DMS53 treated with DMSO at 0.1 percent for 48 hours (cell line): ENCODE results near the gene GPR132.
A peak's percentile ranks its signal among the peaks of the same experiment; 100 is the strongest.
"Not testable (repeated sequence)": the region's sequence is repeated elsewhere in the genome, so short reads cannot be mapped to it uniquely, and the experiment has no call there.

Source experiments
- DNase-seq: peaks from one replicate; lab custom pipeline; 2025; ENCODE audit not compliant: unreplicated experiment; lab: John Stamatoyannopoulos, UW

The GPR132 gene

GRCh38 chr14:105091517-105092170 is 26.4 kb upstream of the GPR132 start:
- no peak for DNase-seq

DNA sequence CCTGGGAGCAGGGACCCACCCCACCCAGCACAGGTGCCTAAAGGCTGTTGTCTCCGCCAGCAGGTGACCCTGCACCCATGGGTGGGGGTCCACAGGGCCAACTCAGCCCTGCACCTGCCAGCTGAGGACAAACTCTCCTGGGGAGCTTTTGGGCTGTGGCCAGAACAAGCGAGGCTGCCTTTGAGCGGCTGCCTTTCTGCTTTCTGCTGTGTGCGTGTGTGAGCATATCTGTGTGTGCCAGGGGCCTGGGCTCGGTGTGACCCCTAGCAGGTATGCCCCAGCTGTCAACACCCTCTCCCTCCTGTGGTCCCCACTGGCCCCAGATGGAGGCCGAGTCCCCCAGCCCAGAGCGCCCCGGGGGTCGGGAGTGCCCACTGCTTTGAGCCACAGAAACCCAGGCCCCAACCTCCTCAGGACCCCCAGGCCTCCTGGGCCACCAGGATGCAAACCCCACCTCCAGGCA is 25.9 kb upstream of the GPR132 start:
- DNase-seq, result no peak

GRCh38 chr14:105090493-105091053 is 25.3 kb upstream of the GPR132 start:
- peak; percentile 73 for DNase-seq

DNA sequence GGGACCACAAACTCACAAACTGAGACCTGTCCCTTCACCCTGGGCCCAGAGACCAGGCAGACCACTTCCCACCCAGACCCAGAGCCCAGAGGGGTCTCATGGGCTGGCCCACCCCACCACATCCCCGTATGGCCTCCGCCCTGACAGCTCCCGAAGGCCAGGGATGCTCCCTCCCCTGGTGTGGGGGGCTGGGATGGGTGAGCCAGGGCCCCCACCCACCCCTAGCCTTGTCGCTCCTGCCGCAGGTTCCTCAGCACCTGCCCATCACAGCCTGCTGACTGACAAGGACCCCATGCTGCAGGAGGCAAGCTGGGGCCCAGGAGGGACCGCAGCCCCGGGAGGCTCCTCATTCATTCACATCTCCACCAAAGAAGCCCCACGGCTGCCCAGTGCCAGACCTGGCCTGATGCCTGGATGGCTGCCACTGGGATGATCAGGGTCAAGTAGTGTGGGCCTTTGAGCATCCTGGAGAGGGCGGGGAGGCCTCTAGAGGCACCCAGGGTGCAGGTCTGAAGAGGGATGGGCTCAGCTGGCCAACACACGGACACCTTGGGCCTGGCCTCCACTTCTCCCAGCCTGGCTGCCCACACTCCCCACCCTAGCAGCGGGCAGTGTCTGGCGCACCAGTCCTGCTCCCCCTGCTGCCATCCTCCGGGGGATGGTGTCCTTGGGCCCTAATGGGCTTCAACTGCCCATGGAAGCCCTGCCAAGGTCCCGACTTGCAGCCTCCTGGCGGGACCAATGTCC is 24.7 kb upstream of the GPR132 start:
- DNase-seq, result no peak

- DNase-seq, result no peak
Measured at GRCh38 chr14:105088812-105089745, 23.8 kb upstream of the GPR132 start.

DNA sequence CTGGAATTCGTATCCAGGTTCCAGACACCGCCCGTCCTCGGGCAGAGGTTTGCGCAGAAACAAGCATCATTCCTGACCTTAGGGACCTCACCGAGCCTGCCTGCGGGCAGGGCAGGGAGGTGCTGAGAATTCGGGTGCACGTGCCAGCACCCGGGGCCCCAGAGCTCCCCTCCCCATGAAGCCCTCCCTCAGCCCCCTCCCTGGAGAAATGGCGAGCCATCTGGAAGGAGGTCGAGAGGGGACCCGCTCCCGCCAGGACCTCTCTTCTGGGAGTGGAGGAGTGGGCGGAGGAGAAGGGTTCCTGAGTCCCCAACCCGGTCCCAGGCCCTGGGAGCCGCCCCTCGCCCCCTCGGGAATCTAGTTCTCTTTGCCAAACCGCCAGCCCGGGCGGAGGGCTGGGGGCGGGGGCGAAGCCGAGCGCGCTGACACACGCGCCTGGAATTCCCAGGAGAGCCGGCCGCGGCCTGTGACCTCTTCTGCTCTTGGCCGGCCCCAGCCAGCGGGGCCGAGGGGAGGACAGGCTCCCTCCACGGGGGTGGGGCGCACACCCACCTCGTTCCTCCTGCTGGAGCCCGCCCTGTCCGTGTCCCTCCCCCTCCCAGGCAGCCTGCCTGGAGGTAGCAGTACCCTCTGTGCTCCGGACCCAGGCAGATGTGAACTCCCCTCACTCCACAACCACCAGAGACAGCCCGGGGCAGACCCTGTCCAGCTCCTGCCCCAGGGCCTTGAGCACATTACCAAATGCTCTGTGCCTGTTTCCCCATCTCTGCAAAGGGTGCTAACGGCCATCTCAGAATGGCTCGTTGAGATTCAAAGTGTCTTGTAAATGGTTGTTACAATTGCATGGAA is 23.0 kb upstream of the GPR132 start:
- DNase-seq, result no peak

GRCh38 chr14:105087308-105087962 is 22.2 kb upstream of the GPR132 start:
- DNase-seq, result no peak

DNA sequence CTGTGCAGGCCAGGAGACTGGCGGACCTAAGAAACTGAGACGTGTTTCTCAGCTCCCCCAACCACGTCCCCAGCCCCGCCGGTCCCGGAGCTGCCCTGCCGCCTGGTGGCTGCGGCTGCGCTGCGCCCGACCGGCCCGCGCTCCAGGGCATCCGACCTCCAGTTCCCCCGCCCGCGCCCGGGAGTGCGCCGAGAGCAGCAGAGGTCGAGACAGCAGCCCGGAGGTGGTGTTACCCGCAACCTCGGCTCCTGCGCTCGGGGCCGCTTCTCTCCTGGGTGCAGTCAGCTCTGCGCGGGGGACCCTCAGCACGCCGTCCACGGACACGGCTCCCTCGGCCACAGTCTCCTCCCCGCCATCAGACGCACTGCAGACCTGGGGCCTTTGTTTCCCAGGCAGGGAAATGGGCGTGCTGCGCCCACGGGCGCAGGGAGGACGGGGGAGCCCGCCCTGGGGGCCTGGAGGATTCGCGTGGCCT is 21.6 kb upstream of the GPR132 start:
- DNase-seq, result peak; percentile 60

GRCh38 chr14:105085766-105086165 is 20.5 kb upstream of the GPR132 start:
- DNase-seq, result no peak

DNA sequence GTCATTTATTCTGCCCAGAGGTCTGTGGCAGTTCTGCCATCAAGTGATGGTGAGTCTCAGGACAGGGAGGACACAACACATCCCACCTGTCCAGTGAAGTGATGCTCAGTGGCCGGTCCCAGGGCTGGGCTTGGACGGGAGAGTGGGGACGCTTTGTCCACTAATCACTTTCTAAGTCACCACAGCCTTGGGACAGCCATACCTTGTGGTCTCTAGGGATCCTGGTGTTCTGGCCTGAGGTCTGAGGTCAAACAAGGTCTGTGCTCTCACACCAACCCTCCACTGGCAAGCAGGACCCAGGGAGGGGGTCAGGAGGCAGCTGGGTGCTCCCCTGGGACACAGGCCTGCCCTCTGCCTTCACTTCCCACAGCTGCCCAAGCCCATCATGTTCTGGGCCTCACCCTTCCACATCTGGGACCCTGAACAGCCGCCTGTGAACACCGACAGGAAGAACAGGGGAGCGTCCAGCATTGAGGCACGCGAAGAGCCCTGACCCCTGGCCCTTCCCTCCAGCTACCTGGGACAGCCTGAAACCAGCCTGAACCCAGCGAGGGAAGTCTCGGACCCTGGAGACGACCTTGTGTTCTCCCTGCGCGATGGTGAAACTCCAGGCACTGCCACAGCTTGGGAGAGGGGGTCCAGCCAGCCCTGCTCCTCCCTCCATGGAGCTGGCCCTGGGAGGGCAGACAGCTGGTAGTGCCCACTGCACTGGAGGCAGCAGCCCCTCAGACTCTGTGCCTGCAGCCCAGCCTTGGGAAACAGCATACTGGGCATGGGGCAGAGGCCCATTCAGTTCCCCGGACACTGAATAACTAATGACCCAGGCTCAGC is 19.7 kb upstream of the GPR132 start:
- DNase-seq, result no peak

DNA sequence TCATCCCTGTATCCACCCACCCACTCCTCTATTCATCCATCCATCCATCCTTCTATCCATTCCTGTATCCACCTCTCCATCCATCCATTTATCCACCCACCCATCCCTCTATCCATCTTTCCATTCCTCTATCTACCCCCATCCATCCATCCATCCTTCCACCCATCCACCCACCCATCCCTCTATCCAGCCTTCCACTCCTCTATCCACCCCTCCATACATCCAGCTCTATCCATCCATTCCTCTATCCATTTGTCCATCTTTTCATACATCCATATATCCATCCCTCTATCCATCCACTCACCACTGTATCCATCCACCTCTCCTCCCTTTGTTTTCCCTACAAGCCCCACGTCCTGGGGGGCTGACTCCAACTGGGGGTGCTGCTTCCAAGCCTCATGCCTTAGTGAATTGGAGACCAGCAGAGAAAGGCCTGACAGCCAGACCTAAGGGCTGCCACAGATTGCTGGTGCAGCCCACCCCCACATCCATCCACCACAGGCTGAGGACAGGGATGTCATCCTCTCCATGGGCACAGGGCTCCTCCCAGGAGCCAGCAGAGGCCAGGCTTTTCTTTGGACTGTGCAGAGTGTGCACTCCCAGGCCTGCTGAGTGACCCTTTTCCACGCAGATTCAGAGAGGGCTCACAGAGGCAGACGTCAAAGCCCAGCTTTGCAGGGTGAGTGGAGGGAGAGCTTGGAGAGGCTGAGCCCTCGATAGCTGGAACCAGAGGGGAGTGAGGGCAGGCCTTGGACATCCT is 18.9 kb upstream of the GPR132 start:
- no peak for DNase-seq

GRCh38 chr14:105082703-105083102 is 17.5 kb upstream of the GPR132 start:
- no peak for DNase-seq

DNA sequence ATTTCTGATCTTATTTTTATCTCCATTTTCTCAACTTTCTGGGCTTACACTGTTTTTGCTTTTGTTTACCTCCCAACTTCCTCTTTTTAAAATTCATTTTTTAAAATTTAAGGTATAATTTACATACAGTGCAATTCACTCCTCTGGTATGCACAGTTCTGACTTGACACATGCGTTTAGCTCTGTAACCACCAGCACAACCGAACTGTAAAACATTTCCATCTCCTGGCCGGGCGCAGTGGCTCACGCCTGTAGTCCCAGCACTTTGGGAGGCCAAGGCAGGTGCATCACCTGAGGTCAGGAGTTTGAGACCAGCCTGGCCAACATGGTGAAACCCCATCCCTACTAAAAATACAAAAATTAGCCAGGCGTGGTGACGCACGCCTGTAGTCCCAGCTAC is 16.2 kb upstream of the GPR132 start:
- not testable (repeated sequence) for DNase-seq

DNA sequence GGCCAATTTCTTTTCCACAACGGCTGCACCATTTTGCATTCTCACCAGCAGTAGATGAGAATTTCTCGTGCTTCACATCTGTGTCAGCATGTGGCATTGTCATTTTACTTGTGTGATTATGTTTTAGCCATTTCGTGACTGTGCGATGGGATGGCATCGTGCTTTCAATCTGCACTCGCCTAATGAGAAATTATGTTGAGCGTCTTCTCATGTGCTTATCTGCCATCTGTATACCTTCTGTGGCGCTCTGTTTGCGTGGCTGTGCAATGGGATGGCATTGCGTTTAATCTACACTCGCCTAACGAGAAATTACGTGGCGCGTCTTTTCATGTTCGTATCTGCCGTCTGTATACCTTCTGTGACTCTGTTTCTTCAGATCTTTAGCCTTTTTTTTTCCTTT is 14.9 kb upstream of the GPR132 start:
- DNase-seq, result no peak

DNA sequence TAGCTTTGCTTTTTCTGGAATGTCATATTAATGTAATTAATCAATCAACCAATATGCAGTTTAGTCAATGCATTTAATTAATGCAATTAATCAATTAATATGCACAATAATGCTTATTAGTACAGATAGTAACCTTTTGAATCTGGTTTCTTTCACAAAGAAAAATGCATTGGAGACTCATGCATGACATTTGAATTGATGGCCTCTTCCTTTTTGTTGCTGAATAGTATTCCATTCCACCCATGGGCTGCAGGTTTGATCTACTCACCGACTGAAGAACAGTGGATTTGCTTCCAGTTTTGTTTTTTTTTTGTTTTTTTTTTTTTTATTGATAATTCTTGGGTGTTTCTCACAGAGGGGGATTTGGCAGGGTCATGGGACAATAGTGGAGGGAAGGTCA is 13.1 kb upstream of the GPR132 start:
- no peak for DNase-seq

GRCh38 chr14:105077649-105077995 is 12.4 kb upstream of the GPR132 start:
- no peak for DNase-seq

DNA sequence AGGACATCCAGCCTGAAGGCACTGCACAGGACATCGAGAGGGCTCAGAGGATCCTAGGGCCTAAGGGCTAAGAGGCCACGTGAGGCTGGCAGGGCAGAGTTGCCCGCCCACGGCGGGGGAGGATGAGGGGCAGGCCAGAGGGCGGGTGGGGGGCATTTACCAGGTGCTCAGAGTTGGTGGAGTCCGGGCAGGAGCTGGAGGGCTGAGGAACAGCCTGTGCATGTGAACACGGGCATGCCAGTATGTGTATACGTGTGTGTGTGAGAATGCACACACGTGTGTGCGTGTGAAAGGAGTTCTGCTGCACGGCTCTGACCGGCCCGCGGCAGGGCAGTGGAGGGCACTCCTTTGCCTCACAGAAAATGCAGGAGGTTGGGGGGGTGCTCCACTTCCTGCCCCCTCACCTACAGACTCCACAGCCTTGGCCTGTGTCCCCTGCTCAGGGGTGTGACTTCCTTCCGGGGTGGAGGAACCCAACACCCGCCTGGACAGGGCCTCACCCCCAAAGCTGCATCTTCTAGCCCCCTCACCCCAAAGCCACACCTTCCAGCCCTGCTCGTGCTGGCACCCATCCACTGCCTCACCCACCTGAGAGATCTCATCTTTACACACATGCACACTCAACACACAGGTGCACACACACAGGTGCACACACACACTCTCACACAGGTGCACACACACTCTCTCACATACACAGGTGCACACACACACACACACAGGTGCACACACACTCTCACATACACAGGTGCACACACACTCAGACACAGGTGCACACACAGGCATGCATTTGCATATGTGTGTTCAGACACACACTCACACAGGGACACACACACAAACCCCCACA is 11.8 kb upstream of the GPR132 start:
- no peak for DNase-seq
